Non-pigmented ciliary epithelial cell (primary cell): ENCODE data around the gene MRGPRD.
A peak's percentile ranks its signal among the peaks of the same experiment; 100 is the strongest.

ENCODE experiments used
- DNase-seq: peaks from one replicate; pipeline ENCODE4 v3.0.0-alpha.2; 2010; ENCODE audit warnings: low read depth

The MRGPRD gene, protein sequence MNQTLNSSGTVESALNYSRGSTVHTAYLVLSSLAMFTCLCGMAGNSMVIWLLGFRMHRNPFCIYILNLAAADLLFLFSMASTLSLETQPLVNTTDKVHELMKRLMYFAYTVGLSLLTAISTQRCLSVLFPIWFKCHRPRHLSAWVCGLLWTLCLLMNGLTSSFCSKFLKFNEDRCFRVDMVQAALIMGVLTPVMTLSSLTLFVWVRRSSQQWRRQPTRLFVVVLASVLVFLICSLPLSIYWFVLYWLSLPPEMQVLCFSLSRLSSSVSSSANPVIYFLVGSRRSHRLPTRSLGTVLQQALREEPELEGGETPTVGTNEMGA

DNA sequence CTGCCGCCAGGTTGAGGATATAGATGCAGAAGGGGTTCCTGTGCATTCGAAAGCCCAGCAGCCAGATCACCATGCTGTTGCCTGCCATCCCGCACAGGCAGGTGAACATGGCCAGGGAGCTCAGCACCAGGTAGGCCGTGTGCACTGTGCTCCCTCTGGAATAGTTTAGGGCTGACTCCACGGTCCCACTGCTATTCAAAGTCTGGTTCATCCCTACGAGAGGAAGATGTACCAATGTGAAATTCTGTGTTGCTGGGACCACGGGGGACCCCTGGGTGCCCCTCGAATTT lies at the start of gene MRGPRD:
Gene MRGPRD (minus strand): TSS at position 211 of the 290 bp plus-strand sequence. CDS start 0 bp downstream, at position 211.
- no peak for DNase-seq

DNA sequence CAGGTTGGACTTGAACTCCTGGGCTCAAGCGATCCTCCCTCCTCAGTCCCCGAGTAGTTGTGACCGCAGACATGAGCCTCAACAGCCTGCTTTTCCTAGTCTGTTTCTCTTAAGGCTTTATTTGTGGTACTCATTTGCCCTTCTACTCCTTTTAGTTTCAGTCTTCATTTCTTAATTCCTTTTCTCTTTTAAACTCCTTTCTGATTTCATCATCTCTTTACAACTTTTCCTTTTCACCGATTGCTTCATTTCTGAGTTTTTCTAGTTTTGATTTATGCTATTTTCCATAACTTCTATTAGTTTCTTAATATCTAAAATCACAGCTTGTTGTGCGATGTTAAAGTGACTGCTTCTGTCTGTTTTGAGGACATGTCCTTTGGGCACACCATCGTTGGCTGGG lies 49.5 kb upstream of the MRGPRD start:
- DNase-seq, result no peak

DNA sequence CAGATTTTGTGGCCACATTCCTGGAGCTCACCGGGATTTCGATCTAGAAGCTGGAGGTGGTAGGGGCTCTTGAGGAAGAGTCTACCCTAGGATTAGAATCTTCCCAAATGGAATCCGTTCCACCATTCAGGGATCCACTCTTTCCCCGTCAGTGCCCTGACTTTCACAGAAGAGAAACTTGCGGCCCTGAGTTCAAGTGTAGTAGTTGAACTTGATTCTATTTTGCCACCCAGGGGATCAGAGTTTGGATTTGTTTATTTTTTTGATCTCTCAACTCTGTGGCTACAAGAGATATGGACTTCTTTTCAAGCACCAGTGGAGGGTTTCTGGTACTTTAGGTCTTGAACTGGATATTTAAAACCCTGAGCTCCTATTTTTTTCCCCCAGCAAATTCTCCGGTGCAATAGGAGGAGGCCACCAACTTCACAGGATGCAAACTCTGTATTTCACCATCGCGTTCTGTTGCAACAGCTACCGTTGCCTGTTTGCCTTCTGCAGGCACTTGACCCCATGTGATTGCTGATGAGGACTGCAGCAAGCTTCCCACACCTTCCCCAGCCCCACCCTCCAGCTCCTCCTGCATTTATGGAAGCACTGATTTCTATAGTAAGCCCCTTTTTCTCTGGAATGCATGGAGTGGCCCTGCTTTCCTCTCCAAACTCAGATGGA lies 47.1 kb upstream of the MRGPRD start:
- DNase-seq, result no peak

DNA sequence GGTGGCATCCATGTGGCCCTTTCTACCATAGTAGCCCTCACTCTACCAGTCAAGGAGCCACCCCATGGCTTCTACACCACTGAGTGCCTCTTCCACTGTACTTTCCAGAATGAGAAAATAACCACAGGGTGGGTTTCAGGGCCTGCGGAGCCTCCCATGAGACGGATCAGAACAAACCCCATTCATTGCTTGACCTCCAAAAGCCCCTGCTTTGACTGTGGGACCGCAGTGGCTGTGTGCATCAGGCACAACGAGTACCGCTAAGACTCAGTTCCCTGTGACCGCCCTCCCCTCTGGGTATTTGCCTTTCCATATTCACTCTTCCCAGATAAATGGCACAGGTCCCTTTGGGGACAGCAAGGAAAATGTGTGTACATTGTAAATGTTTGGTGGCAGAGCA lies 43.7 kb upstream of the MRGPRD start:
- no peak for DNase-seq

DNA sequence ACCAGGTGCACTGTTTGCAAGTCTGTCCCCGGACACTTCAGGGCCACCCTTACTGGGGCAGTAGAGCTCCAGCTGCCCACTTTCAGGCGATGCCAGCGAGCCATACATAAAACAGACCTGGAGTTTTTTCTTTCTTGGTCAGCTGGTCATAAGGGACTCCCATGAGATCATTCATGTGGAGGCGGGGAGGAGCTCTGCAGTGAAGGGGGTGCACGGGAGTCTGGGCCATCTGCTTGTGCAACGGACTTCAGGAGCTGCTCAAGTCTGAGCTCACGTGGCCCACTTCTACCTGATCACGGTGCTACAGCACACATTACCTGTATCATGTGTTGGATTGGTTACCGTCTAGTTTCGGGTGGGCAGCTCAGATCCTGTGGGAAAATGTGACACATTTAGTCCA lies 41.5 kb upstream of the MRGPRD start:
- DNase-seq, result no peak

DNA sequence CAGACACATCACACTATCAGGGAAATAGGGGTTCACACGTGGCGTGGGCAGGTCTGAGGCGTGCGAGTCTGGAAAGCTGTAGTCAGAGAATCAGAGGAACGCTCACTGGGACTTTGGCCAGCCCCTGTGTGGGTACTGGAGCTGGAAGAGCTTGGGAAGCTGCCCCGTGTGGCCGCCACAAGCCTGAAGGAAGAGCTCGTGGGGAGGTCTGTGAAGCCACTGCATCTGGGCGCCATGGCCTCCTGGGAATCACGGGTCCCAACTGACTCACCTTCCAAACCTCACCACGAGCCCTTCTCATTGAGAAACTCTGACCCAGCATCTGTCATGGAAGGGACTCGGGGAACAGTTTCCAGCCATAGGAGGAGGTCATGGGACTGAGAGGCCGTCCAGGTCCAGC lies 38.1 kb upstream of the MRGPRD start:
- DNase-seq, result no peak

DNA sequence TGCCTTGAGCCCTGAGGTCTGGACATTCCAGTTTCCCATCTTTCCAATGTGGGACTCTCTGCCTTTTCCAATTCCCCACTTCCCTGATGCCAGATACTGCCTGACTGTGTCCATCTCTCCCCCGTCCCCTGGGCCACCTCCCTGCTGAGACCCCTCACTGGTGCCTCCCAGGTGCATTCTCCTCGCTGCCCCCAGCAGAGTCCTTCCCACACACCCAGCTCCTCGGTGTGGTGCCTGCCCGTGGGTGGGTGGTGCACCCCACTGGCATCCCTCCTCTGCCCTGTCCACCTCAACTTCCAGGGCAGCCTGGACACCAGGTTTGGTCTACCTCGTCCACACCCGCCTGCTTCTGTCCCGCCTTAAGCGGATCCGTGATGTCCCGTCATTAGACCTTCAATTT lies 37.2 kb upstream of the MRGPRD start:
- no peak for DNase-seq

DNA sequence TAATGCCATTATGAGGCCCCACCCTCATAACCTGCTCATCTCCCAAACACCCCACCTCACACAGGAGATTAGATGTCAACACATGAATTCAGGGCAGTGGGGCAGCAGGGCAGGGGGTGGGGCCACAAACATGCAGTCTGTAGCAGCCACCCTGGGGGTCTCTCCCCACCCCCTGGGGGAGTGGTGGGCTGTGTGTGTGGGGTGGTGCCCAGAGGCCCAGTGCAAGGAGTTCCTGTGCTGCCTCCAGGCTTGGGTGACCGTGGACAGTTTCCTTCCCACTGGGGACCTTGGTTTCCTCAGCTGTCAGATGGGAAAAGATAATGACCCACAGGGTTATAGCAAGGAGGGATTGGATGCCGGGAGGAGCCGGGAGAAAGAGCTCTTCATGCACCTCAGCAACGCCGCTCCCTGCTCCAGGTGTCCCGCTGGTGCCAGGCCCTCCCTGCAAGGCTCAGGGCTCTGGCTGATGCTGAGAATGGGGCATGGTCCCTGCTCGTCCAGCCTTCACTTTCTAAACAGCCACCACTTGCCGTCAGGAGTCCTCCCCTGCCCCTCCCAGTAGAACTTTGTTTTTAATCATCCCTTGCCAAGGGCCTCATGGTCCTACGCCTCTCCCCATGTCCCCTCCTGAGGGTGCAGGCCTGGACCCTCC lies 34.2 kb upstream of the MRGPRD start:
- DNase-seq, result no peak

DNA sequence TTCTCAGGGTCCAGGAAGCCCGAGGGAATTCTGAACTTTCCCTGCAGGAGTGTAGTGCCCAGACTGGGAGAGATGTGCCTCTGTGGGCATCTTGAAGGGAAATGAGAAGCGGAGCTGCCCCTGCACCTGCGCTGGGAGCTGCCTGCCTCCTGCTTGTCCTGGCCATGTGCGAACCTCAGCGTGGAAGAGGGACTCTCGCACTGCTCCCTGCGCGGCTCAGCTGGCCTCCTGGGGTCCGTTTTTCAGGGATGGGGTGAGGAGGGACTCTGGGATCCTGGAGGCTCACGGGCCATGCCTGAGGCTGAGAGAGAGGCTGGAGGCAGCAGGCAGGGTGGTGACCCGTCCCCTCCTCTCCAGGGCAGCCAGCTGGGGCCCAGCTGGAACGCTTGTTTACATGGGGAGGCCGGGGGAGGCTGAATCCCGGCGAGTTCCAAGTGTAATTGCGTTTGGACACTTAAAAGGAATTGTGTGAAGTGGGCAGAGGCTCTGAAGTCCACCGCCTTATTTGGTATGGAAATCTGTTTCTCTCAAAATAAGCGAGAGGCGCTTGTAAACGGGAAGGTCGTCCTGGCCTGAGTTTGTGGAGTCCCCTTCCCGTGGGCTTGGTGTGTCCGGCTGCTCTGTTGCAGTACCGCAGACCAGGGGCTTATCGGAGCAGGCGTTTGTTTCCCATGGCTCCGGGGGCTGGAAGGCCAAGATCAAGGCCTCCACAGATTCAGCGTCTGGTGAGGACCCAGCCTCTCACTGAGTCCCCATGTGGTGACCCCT lies 33.5 kb upstream of the MRGPRD start:
- no peak for DNase-seq

DNA sequence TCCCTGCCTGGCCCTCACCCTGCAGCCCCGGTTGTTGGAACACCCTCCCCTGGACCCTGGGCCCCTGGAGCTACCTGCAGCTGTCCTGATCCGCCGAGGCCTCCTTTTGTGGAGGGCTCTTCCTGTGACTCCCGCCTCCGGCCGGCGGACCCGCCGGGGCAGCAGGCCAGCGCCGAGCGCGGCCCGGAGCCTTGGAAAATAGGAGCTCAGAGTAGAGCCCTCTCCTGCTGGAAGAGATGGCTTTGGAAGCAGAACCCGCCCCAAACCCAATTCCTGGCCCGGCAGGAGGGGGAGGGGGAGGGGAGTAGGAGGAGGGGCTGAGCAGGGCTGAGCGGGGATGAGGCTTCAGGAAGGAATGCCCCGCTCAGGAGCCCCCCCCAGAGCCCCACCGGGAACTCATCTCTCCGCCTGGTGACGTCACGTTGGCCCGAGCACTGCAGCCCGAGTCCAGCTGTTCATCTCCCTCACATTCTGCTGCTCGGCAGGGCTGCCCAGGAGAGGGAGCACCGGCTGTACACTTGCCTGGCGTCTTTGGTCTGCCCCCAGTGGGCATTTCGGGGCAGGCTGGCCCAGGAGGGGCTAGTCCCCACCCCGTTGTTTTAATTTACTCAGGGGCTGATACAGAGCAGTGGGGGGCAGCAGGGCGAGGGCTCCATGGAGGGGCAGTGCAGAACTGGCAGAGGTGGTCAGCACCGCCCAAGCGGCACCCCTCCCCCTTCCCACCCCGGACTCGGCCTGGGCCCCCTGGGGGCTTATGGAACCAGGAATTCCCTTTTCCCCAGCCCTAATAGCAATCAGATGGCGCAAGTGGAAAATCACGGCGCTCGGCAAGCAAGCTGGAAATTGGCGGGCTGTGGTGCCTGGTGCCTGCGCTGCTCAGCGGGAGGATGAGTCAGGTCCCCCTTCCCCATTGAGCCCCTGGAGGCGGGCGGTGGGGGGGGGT lies 32.5 kb upstream of the MRGPRD start, which contains the start of gene MRGPRF:
Gene MRGPRF (minus strand): TSS at position 238 of the 943 bp plus-strand sequence. CDS start 3,345 bp downstream, outside the sequence.
- DNase-seq, result no peak

DNA sequence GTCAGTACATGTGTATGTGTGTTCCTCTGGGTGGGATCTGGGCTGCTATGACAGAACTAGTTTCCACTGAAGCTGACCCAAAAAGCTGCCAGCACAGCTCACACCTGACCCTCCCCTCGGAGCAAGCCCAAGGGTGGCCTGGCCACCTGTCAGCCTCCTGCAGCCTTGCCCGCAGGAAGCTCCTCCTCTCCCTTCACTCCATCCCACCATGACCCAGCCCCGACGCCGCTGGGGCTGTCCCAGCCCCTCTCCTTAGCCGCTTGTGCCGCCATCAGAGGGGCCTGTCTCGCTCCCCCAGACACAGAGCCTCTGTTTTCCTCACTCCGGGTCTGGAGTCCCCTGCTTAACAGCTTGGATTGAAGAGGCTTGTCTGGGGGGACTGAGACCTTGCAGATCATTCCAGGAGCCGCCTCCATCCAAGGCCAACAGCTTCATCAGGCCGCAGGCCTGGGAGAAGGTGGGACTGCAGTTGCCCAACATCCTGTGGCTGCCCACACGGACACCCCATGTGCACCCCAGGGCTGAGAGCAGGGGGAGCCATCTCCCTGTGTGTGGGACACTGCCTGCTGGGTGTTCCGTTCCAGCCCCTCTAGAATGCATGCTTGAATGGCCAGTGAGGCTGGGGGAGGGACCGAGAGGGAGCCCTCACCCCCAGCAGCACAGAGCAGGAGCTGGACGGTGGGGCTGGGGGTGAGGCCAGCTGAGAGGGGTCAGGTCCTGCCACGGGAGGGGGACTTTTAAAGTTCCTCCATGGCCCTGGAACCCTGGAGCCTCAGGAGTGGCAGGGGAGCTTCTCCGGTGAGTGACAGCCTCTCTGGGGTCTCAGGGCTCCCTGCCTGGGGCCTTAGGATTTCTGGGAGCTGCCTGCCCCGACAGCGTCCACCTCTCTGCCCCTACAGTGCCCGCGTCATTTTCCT lies 31.6 kb upstream of the MRGPRD start:
- no peak for DNase-seq

DNA sequence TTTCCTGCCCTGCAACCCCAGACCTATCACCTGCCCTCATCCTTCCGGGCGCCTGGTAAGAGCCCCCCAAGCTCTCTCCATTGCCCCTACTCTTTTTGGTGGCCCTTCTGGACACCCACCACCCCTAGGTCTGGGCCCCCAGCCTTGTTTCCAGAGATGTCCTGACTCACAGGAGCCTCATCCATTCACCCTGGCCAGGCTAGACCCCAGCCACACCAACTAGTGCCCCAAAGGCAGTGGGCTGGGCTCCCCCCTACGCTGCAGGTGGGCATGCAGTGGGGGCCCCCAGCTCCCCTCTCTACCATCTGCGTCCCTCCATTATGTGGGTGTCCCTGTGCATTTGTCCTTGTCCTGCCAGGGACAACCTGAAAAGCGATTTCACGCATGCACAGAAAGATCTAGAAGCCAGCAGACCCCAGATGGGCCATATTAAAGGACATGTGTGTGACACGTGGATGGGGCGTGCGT lies 30.9 kb upstream of the MRGPRD start:
- no peak for DNase-seq

DNA sequence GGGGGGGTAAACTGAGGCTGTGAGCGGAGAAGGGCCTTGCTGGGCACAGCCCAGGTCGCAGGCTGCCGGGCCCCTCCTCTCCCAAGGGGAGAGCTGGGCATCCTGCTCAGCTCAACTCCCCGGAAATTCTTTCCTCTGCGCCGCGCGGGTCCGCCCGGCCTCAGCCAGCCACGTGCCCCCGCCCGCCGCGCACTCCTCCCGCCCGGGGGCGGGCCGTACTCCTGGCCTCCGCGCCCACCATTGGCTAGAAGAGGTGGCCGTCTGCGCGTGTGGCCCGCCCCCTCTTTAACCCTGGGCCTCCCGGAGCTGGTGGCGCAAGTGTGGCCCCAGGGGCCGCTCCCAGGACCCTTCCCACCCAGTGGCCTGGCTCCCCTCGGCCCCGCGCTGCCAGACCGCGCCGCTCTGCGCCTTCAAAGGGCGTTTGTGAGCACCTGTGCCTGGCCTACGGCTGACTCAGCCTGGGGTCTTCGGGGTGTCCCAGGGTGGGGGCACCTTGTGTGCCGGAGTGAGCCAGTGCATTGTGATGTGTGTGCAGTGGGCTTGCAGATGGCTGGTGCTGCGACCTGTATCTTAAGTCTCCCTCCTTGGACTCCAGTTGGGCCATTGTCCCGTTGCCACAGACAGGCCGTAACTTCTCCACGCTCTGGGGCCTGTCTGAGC lies 30.3 kb upstream of the MRGPRD start:
- DNase-seq, result no peak

DNA sequence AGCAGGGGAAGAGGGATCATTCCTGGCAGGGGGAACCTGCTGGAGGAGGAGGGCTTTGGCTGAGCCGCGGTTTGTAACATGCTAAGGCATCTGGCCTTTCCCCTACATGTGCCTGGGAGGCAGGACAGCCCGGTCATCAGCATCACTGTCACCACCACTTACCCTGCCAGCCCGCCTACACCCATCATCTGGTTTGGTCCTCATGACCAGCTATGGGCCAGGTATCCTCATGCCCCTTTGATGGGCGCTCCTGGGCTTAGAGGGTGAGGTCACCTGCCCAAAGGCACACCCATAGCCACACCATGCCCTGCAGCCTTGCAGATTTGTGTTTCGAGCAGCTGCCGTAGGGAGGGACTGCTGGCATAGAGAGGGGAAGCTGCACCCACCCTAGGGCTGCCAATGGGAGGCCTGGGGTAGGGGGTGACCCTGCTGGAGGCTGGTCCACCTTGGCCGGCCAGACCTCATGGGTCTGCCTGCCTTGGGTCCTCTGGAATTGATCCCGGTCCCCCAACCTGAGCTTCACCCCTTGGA lies 29.6 kb upstream of the MRGPRD start:
- no peak for DNase-seq

DNA sequence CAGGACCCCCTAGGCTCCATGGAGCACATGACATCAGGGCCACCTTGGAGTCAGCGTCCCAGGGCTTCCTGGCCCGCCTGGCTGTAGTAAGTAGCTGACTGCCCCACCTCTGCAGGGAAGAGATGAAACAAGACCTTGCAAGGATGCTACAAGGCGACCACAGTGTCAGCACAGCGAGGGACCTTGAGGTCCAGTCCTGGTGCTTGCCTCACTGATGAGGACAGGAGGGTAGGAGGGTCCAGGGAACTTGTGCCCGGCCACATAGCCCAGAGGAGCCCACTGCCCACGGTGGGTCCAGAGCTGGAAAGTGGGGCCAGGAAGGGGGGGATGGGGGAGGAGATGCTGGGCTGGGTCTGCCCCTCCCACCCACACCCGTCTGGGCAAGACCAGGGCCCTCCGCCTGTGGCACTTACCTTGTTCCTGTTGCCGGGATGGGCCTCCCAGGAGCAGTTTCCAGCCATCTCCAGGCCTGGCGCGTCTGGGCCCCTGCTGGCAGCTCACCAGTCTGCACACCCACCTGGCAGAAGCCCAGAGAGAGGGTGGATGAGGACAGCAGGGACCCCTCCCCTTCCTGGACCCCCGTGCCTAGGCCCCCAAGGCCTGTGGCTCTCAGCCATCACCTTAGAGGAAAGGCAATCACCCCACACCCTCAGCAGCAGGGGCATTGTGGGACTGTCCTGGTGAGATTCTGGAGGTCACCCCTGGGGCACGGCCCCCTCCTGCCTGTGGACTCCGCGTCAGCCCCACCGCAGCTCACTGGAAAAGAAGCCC lies 28.8 kb upstream of the MRGPRD start:
- no peak for DNase-seq

DNA sequence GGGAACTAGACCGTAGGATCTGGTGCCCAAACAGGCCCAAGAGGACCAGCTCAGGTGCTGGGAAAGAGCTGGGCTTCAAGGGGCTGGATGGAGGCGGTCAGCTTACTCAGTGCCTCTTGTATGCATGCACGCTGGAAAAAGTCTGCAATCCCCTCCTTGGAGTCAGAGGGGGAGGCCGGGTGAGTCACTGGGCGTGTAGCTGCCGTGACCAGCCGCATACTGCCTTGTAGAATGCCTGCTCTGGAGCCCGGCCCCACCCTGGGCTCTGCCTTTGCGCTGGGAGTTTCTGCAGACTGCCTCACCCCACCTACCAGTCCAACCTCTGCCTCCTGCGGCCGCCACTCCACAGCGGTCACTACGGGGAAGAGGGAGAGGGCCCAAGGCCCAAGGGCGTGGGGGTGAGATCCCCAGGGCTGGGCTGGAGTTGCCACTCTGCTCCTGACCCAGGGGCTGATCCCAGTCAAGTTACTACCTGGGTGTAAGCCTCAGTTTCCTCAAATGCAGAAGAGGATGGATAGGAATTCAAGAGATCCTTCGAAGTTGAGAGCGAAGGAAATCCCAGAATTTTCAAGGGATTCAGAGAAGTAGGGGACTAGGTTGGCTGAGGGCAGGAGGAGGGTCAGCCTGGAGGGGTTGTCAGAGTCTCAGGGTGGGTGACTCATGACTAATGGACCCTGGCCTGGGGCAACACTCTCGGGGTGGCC lies 28.1 kb upstream of the MRGPRD start:
- peak; percentile 90 for DNase-seq

DNA sequence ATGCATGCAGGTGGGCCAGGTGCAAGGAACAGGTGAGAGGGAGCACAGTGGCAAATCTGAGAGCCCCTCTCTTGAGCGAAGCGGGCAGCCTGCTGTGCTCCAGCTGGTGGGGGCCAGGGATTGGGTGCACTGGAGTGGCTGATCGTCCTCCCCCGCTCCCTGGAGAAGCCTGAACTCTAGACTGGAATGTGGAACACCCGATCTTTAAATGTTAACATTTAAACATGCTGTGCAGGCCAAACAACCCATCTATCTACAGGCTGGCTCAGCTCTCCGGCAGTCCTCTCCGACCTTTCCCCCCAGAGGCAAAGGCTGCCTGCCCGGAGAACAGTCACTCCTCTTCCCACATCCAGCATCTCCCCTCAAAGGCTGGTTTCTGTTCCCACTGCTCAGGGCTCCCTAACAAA lies 27.2 kb upstream of the MRGPRD start:
- DNase-seq, result no peak

DNA sequence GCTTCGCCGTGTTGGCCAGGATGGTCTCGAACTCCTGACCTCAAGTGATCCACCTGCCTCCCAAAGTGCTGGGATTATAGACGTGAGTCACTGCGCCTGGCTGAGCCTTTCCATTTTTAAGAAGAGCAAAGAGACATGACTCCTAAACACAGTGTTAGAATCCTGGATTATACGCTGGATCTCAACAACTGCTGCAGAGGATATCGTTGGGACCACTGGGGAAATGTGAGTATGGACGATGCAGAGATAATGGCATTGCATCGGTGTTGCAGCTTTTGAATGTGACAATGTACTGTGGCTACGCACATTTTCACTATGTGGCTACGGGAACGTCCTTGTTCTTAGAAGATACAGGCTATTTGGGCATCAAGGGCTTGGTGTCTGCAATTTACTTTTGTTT lies 26.0 kb upstream of the MRGPRD start:
- no peak for DNase-seq
